Nephron (organoid): ENCODE data around the gene ISLR2.
"Not testable (repeated sequence)": the region's sequence is repeated elsewhere in the genome, so short reads cannot be mapped to it uniquely, and the experiment has no call there.

Experiments
- H3K27ac Mint-ChIP-seq, 3 experiments: 2 replicates each; pipeline ENCODE4 v1.8.0; 2020; ENCODE audit warnings: mixed read lengths in 3 of 3, mild to moderate bottlenecking in 2 of 3, moderate library complexity in 1 of 3
- H3K27me3 Mint-ChIP-seq: 2 replicates; pipeline ENCODE4 v1.8.0; 2021; ENCODE audit warnings: low read depth, mild to moderate bottlenecking, moderate library complexity, mixed read lengths
- H3K36me3 Mint-ChIP-seq: 2 replicates; pipeline ENCODE4 v1.8.0; 2020; ENCODE audit warnings: low read depth, mixed read lengths
- H3K4me1 Mint-ChIP-seq: 2 replicates; pipeline ENCODE4 v1.8.0; 2020; ENCODE audit warnings: mixed read lengths
- H3K4me3 Mint-ChIP-seq, 3 experiments: 2 replicates each; pipeline ENCODE4 v1.8.0; 2020; ENCODE audit warnings: mild to moderate bottlenecking in 3 of 3, mixed read lengths in 3 of 3, moderate library complexity in 2 of 3
- H3K9me3 Mint-ChIP-seq: 2 replicates; pipeline ENCODE4 v1.8.0; 2020; ENCODE audit warnings: mixed read lengths
- TF ChIP-seq, protein P1 (sequence below), 3 experiments: fragments of 200-600 bp; sonication (generic); IDR thresholded peaks; one replicate each; pipeline ENCODE4 v1.5.0; 2021; ENCODE audit warnings: antibody characterized with exemption in 3 of 3; ENCODE audit not compliant: unreplicated experiment in 3 of 3

ISLR2 gene, protein sequence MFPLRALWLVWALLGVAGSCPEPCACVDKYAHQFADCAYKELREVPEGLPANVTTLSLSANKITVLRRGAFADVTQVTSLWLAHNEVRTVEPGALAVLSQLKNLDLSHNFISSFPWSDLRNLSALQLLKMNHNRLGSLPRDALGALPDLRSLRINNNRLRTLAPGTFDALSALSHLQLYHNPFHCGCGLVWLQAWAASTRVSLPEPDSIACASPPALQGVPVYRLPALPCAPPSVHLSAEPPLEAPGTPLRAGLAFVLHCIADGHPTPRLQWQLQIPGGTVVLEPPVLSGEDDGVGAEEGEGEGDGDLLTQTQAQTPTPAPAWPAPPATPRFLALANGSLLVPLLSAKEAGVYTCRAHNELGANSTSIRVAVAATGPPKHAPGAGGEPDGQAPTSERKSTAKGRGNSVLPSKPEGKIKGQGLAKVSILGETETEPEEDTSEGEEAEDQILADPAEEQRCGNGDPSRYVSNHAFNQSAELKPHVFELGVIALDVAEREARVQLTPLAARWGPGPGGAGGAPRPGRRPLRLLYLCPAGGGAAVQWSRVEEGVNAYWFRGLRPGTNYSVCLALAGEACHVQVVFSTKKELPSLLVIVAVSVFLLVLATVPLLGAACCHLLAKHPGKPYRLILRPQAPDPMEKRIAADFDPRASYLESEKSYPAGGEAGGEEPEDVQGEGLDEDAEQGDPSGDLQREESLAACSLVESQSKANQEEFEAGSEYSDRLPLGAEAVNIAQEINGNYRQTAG

DNA sequence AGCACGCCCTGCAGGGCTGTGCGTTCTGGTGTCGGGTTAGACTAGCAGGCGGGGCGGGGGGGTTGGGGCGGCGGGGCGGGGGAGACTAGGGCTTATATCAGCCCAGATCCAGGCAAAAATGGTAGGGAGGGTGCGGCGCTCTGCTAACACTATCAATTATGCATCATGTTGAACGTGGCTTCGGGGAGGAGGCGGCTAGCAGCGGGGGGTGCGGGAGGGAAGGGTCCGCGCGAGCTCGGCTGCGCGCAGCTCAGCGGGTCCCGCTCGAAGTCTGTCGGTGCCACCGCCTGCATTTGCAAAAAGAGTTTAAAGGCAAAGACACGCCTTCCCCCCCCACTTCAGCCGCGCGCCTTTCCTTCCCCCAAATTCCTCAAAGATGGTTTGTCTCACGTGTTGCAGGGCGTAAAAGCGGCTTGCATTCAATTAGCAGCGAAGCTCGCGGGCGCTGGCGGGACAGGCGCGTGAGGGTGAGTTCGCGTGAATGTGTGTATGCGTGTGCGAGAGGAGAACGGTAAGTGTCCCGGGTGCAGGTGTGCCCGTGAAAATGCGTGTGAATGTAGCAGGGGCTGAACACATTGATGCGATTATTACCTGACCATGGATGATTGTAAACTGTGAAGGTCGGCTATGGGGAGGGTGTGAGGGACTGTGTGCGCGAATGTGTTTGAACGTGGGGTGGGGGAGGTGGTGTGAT is at the start of gene ISLR2:
TSS of gene ISLR2 (plus strand) at position 432 of the 694 bp plus-strand sequence. CDS start 2,169 bp downstream, outside the sequence.
- H3K9me3 Mint-ChIP-seq = peaks cover 9% of the 10 kb centered on the region
- TF ChIP-seq, protein P1, sequence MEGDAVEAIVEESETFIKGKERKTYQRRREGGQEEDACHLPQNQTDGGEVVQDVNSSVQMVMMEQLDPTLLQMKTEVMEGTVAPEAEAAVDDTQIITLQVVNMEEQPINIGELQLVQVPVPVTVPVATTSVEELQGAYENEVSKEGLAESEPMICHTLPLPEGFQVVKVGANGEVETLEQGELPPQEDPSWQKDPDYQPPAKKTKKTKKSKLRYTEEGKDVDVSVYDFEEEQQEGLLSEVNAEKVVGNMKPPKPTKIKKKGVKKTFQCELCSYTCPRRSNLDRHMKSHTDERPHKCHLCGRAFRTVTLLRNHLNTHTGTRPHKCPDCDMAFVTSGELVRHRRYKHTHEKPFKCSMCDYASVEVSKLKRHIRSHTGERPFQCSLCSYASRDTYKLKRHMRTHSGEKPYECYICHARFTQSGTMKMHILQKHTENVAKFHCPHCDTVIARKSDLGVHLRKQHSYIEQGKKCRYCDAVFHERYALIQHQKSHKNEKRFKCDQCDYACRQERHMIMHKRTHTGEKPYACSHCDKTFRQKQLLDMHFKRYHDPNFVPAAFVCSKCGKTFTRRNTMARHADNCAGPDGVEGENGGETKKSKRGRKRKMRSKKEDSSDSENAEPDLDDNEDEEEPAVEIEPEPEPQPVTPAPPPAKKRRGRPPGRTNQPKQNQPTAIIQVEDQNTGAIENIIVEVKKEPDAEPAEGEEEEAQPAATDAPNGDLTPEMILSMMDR (IDR thresholded peaks at IDR 0.05; ENCODE audit: unreplicated experiment in 3 of 3) = no peak
- peak within 1 kb of the TSS; percentile 83 to 92 (median 92) for H3K4me3 Mint-ChIP-seq
- H3K4me1 Mint-ChIP-seq = peaks cover 42% of the 10 kb centered on the region
- peaks cover 93% of the 10 kb centered on the region for H3K27me3 Mint-ChIP-seq
- peaks cover 15% of the 10 kb centered on the region for H3K36me3 Mint-ChIP-seq
- peak within 1 kb of the TSS; percentile 61 to 94 (median 82) for H3K27ac Mint-ChIP-seq

DNA sequence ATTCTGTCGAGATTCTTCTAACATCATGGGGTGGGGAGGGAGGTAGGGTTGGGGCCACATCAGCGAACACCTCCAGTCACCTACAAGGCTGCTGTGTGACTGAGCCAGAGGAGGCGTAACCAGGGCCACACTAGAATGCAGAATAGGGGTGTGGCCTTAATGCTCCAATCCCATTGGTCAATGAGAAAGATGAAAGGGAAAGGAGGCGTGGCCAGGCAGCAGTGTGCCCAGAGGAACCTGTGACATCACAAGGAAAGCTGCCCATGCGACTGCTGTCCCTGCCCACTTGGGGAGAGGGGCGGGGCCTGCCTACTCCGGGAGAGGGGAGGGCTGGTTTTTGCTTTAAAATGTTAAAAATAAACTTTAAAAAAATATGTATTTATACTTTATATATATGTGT is 47.9 kb upstream of the ISLR2 start, which contains the start of gene GOLGA6A:
TSS of gene GOLGA6A (minus strand) at position 101 of the 400 bp plus-strand sequence. CDS start at position 60, 41 bp downstream.
- H3K36me3 Mint-ChIP-seq, H3K4me1 Mint-ChIP-seq, H3K4me3 Mint-ChIP-seq, H3K9me3 Mint-ChIP-seq, H3K27ac Mint-ChIP-seq, H3K27me3 Mint-ChIP-seq: not testable (repeated sequence)

DNA sequence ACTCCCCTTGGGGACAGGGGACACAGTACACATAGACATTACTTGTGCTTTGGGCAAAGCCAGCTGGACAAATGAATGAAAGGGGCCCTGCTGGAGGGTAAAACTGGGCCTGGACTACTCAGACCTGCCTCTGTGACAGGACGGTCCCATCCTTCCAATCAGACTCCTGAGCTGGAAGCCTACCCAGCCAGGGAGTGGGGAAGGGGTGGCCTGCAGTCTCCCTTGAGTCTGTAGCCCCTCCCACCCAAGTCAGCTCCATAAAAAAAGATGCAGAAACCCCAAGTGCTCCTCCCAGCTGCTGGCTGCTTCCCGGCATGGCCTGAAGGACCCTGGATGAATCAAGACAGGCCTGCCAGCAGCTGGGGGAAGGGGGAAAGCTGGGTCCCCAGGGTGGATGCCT is 35.8 kb upstream of the ISLR2 start:
- H3K27ac Mint-ChIP-seq, H3K27me3 Mint-ChIP-seq, H3K4me1 Mint-ChIP-seq, H3K36me3 Mint-ChIP-seq, H3K4me3 Mint-ChIP-seq, H3K9me3 Mint-ChIP-seq: not testable (repeated sequence)

DNA sequence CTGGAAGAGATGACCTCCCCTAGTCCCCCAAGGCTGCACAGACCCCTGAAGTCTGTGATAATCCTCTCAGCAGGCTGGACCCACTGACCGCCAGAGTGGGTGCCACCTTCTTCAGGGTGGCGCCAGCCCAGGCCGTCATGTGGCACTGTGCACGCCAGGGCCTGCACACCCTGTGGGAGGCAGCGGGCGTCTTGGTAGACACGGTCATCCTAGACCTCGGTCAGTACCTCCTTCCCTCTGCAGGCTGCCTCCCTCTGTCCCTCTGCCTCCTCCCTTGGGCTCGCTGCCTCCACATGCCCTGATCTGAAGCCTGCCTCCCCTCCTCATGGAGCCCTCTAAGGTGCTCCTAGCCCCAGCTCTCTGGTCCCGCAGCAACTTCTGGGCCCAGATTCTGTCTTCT is 34.8 kb upstream of the ISLR2 start:
- H3K9me3 Mint-ChIP-seq, H3K27me3 Mint-ChIP-seq, H3K4me3 Mint-ChIP-seq, H3K27ac Mint-ChIP-seq, H3K36me3 Mint-ChIP-seq, H3K4me1 Mint-ChIP-seq: not testable (repeated sequence)

DNA sequence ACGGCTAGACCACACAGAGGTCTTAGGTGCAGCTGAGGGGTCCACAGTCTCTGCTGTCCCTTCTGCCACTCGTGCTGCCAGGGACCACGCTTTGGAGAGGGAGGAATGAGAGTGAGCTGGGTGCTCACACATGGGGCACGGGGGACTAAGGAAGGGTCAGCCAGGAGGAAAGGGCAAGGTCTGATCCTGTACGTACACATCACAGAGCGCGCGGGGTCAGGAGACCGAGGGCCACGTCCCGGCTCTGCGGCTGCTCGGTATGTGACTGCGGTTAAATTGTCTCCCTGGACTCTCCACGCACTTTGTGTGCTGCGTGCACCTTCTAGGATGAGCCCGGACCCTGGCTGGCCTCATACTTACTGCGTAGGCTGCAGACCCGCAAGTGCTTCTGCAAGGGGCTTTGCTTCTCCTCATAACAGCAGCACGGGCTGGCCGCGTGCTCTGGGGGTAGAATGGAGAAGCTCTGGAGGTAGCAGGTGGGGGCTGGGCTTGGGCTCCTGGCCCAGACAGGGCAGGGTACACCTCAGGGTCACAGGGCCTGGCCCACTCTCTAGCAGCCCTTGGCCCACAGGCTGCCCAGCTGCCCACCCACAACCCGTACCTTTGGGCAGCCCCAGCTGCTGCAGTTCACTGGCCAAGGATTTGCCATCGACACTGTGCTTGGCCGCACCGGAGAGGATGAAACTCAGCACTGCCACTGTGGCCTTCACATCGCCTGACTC is 33.5 kb upstream of the ISLR2 start:
- H3K4me1 Mint-ChIP-seq, H3K36me3 Mint-ChIP-seq, H3K4me3 Mint-ChIP-seq: not testable (repeated sequence)

DNA sequence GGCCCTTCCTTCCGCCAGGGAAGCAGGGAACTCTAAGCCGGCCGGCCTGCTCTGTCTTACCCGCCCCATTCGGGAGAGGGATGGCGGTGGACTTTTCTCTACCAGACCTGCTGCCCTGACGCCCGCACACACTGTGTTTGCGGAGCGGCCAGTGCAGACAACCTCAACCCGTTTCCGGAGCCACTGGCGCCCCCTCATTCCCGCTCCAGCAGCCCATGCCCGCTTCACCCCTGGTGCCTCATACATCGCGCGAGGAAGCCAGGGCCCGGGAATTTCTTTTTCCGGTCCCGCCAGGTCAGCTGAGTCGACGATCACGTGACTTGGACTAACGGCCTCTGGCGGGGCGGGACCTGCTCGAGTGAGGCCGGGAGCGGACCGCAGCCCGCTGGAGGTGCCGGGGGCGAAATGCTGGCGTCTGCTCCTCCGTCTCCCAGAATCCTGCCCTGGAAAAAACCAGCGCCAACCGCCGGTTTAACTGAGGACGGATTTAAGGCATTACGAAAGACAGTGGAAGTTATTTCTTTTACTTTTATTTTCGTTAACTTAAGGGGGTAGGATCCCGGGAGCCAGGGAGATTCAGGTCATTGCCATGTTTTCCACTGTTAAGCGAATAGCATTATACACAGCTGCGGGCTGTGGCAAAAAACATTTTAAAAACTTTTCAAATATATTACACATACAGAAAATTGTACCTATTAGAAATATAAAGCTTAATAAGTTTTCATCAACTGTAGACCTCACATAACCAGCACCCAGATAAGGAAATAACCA is 30.2 kb upstream of the ISLR2 start:
- Mint-ChIP-seq H3K4me3 (peak overlapping the region; percentile 89 to 92 (median 91)), H3K27ac (peak overlapping the region; percentile 89 to 99 (median 95))
- not testable (repeated sequence) for H3K27me3 Mint-ChIP-seq, H3K4me1 Mint-ChIP-seq, H3K36me3 Mint-ChIP-seq, H3K9me3 Mint-ChIP-seq

More for the DNA sequence above, 33.5 kb upstream of the ISLR2 start:
- not testable (repeated sequence) for H3K27ac Mint-ChIP-seq, H3K9me3 Mint-ChIP-seq, H3K27me3 Mint-ChIP-seq

DNA sequence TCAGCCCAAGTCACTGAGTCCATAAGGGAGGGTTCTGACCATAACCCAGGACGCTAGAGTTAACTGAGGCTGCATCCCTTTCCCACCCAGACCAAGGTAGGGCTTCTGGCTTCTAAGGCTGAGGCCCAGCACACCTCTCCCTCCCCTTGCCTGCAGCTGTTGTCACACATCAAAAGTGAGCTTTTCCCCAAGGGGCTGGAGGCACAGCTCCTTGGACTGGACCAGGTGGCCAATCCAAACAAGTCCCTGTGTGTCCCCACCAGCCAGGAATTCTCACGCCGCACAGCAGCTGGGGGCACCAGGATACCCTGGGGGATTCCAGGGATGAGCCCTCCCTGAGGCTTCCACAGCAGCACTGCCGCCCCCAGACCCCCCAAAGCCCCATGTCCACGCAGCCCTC is 22.3 kb upstream of the ISLR2 start:
- TF ChIP-seq, protein P1 (IDR thresholded peaks at IDR 0.05; ENCODE audit: unreplicated experiment in 3 of 3) = no peak
- no peak overlapping the region for H3K4me3 Mint-ChIP-seq
- H3K9me3 Mint-ChIP-seq = no peaks in the 10 kb centered on the region
- H3K36me3 Mint-ChIP-seq = no peaks in the 10 kb centered on the region
- H3K27me3 Mint-ChIP-seq = no peaks in the 10 kb centered on the region
- H3K27ac Mint-ChIP-seq = no peak overlapping the region
- no peaks in the 10 kb centered on the region for H3K4me1 Mint-ChIP-seq

DNA sequence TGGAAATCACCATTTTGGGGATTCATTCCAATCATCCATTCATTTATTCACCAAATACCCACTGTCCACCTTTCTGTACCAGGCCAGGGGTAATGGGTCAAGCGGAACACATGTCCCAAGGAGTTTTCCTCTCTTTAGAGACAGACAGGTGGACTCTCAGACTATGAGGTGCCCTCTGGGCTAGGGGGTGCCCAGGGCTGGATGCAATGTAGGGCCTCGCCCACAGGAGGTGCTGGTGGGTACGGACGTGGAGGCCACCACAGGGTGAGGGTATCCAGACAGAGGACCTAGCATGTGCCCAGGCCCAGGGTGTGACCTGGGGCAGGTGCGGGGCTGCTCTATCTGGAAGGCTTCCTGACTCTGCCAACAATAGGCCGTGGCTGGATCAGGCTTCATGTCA is 21.8 kb upstream of the ISLR2 start:
- H3K9me3 Mint-ChIP-seq, H3K36me3 Mint-ChIP-seq, H3K27ac Mint-ChIP-seq, H3K4me1 Mint-ChIP-seq, H3K4me3 Mint-ChIP-seq, H3K27me3 Mint-ChIP-seq: not testable (repeated sequence)
